ENCODE data around the gene ILK.

ILK gene

DNA sequence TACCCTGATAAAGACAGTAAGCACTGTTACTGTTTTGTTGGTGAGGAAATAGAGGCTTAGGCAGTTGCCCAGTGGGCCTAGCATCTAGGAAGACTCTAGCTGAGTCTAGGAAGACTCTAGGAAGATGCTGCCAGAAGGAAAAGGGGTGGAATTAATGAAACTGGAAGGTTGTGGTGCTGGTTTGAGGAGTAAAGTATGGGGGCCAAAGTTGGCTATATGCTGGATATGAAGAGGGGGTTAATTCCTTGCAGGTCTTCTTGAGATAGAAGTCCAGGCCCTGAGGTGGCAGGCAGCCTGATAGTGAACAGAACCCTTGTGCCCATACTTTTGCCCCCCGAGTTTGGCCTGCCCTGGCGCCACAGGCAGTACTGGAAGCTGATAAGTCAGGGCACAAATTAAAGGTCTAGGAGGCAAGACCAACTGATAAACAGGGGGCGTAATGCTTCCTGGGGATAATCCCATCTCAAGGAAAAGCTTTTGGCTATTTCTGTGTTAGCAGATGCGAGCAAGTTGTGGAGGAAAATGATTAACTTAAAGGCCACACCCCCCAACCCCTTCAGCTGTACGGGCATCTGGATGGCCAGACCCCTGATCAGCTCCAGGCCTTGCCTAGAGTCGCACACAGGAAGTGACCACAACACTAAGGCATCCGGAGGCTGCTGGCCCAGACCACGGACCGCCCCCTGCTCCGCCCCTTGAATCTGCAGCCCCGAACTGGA is 3.1 kb downstream of the ILK start:
- Histone ChIP-seq H3K56ac (ENCODE audit: low read length) (peak overlapping the region; percentile 85), H3K4ac (ENCODE audit: low read depth, low read length) (peak overlapping the region; percentile 39), H3K23ac (ENCODE audit: low read length) (no peak overlapping the region), H3K79me1 (ENCODE audit: low read length) (peaks cover 34% of the 10 kb centered on the region), H3K27ac (ENCODE audit: low read depth, low read length) (peak overlapping the region; percentile 81), H4K8ac (ENCODE audit: low read depth, low read length) (no peak overlapping the region), H3K4me1 (ENCODE audit: control insufficient read depth, low read depth, low read length) (peaks cover 9% of the 10 kb centered on the region), H3K36me3 (ENCODE audit: control insufficient read depth, insufficient read depth, low read length) (peaks cover 19% of the 10 kb centered on the region), H4K5ac (ENCODE audit: low read length) (no peak overlapping the region), H3K4me2 (ENCODE audit: low read length) (peak overlapping the region; percentile 15), H2AK5ac (ENCODE audit: low read length) (no peak overlapping the region), H3K9ac (ENCODE audit: low read length) (peak overlapping the region; percentile 63), H3K18ac (ENCODE audit: low read length) (no peak overlapping the region), H3K79me2 (ENCODE audit: control insufficient read depth, insufficient read depth, low read length) (peaks cover 51% of the 10 kb centered on the region), H3K27me3 (ENCODE audit: insufficient read depth, low read length, poor library complexity) (no peaks in the 10 kb centered on the region), H2BK15ac (replicated peaks; ENCODE audit: low read depth) (no peak overlapping the region), H3K4me3 (ENCODE audit: low read length) (no peak overlapping the region), H2BK5ac (ENCODE audit: low read length) (peak overlapping the region; percentile 36), H2BK120ac (ENCODE audit: low read depth, low read length) (no peak overlapping the region)
- DNase-seq, result peak; percentile 98
- WGBS (ENCODE audit: extremely low coverage, insufficient coverage, low lambda C conversion rate), result no CpG with 5 or more reads among the region's 11 CpGs

DNA sequence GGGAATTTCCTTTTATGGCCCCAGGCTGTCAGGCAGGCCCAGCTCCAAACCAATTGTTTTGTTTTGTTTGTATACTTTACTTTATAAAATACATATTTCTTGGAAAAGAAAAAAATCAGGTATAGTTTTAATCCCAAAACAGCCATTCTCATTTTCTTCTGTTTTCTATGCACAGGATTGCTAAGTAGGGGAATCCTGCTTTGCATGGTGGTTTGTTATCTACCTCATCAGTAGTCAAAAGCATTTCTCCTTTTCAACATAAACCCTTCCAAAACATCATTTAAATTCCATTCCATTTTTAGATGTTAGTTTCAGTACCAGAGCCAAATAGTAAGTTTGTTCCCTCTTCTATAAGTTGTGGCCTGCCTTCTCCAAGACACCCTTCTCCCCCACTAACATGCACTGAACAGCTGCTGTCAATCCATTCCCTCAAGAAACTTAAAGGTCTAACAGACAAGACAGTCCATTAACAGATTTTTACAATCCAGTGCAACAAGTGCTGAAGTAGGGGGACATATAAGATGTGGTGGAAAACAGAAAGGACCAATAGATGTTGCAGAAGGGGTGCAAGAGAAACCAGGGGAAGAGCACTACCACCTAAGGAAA is 3.7 kb downstream of the ILK start:
- peaks cover 19% of the 10 kb centered on the region for H3K36me3 ChIP-seq (ENCODE audit: control insufficient read depth, insufficient read depth, low read length)
- H2AK5ac ChIP-seq (ENCODE audit: low read length), result no peak overlapping the region
- H3K4me3 ChIP-seq (ENCODE audit: low read length), result no peak overlapping the region
- peaks cover 9% of the 10 kb centered on the region for H3K4me1 ChIP-seq (ENCODE audit: control insufficient read depth, low read depth, low read length)
- H4K8ac ChIP-seq (ENCODE audit: low read depth, low read length), result no peak overlapping the region
- no peak overlapping the region for H3K18ac ChIP-seq (ENCODE audit: low read length)
- no peak overlapping the region for H3K27ac ChIP-seq (ENCODE audit: low read depth, low read length)
- no peak overlapping the region for H3K4ac ChIP-seq (ENCODE audit: low read depth, low read length)
- H2BK15ac ChIP-seq (replicated peaks; ENCODE audit: low read depth), result no peak overlapping the region
- no peak overlapping the region for H3K4me2 ChIP-seq (ENCODE audit: low read length)
- H3K79me1 ChIP-seq (ENCODE audit: low read length), result peaks cover 30% of the 10 kb centered on the region
- no peak overlapping the region for H3K23ac ChIP-seq (ENCODE audit: low read length)
- no peaks in the 10 kb centered on the region for H3K27me3 ChIP-seq (ENCODE audit: insufficient read depth, low read length, poor library complexity)
- peak overlapping the region; percentile 41 for H3K9ac ChIP-seq (ENCODE audit: low read length)
- H2BK120ac ChIP-seq (ENCODE audit: low read depth, low read length), result no peak overlapping the region
- peaks cover 46% of the 10 kb centered on the region for H3K79me2 ChIP-seq (ENCODE audit: control insufficient read depth, insufficient read depth, low read length)
- DNase-seq, result no peak
- no peak overlapping the region for H2BK5ac ChIP-seq (ENCODE audit: low read length)
- H3K56ac ChIP-seq (ENCODE audit: low read length), result peak overlapping the region; percentile 61
- H4K5ac ChIP-seq (ENCODE audit: low read length), result no peak overlapping the region

DNA sequence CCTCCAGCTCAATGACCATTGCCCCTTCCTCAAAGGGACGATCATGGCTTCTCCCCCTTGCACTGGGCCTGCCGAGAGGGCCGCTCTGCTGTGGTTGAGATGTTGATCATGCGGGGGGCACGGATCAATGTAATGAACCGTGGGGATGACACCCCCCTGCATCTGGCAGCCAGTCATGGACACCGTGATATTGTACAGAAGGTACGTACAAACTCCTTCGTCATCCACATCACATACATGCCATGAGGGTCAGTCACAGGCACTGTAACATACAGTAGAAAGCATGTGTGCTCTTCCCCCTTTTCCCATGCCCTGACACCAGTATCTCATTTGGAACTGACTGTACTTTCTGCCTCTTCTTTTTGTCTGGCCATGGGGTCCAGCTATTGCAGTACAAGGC is 4.4 kb downstream of the ILK start:
- no peak overlapping the region for H3K4ac ChIP-seq (ENCODE audit: low read depth, low read length)
- peaks cover 39% of the 10 kb centered on the region for H3K79me2 ChIP-seq (ENCODE audit: control insufficient read depth, insufficient read depth, low read length)
- H3K79me1 ChIP-seq (ENCODE audit: low read length), result peaks cover 27% of the 10 kb centered on the region
- no peak overlapping the region for H3K4me2 ChIP-seq (ENCODE audit: low read length)
- peaks cover 9% of the 10 kb centered on the region for H3K4me1 ChIP-seq (ENCODE audit: control insufficient read depth, low read depth, low read length)
- no peaks in the 10 kb centered on the region for H3K27me3 ChIP-seq (ENCODE audit: insufficient read depth, low read length, poor library complexity)
- H3K56ac ChIP-seq (ENCODE audit: low read length), result no peak overlapping the region
- no peak overlapping the region for H3K23ac ChIP-seq (ENCODE audit: low read length)
- H2BK5ac ChIP-seq (ENCODE audit: low read length), result no peak overlapping the region
- no peak overlapping the region for H2BK15ac ChIP-seq (replicated peaks; ENCODE audit: low read depth)
- no peak overlapping the region for H4K8ac ChIP-seq (ENCODE audit: low read depth, low read length)
- no peak for DNase-seq
- no peak overlapping the region for H4K5ac ChIP-seq (ENCODE audit: low read length)
- H2BK120ac ChIP-seq (ENCODE audit: low read depth, low read length), result no peak overlapping the region
- H3K9ac ChIP-seq (ENCODE audit: low read length), result no peak overlapping the region
- H3K18ac ChIP-seq (ENCODE audit: low read length), result no peak overlapping the region
- WGBS (ENCODE audit: extremely low coverage, insufficient coverage, low lambda C conversion rate), result no CpG with 5 or more reads among the region's 9 CpGs
- H3K36me3 ChIP-seq (ENCODE audit: control insufficient read depth, insufficient read depth, low read length), result peaks cover 19% of the 10 kb centered on the region
- no peak overlapping the region for H3K4me3 ChIP-seq (ENCODE audit: low read length)
- no peak overlapping the region for H3K27ac ChIP-seq (ENCODE audit: low read depth, low read length)
- H2AK5ac ChIP-seq (ENCODE audit: low read length), result no peak overlapping the region

- Histone ChIP-seq H3K27me3 (ENCODE audit: insufficient read depth, low read length, poor library complexity) (no peaks in the 10 kb centered on the region), H3K23ac (ENCODE audit: low read length) (peak overlapping the region; percentile 20), H3K4me3 (ENCODE audit: low read length) (no peak overlapping the region), H2BK5ac (ENCODE audit: low read length) (no peak overlapping the region), H2BK120ac (ENCODE audit: low read depth, low read length) (no peak overlapping the region), H4K8ac (ENCODE audit: low read depth, low read length) (no peak overlapping the region), H3K36me3 (ENCODE audit: control insufficient read depth, insufficient read depth, low read length) (peaks cover 19% of the 10 kb centered on the region), H3K27ac (ENCODE audit: low read depth, low read length) (no peak overlapping the region), H3K56ac (ENCODE audit: low read length) (no peak overlapping the region), H3K79me2 (ENCODE audit: control insufficient read depth, insufficient read depth, low read length) (peaks cover 36% of the 10 kb centered on the region), H2AK5ac (ENCODE audit: low read length) (no peak overlapping the region), H3K9ac (ENCODE audit: low read length) (no peak overlapping the region), H2BK15ac (replicated peaks; ENCODE audit: low read depth) (no peak overlapping the region), H3K4ac (ENCODE audit: low read depth, low read length) (no peak overlapping the region), H3K4me1 (ENCODE audit: control insufficient read depth, low read depth, low read length) (peaks cover 9% of the 10 kb centered on the region), H3K4me2 (ENCODE audit: low read length) (no peak overlapping the region), H3K18ac (ENCODE audit: low read length) (no peak overlapping the region), H4K5ac (ENCODE audit: low read length) (no peak overlapping the region), H3K79me1 (ENCODE audit: low read length) (peaks cover 25% of the 10 kb centered on the region)
- WGBS (ENCODE audit: extremely low coverage, insufficient coverage, low lambda C conversion rate), result no CpG with 5 or more reads among the region's 14 CpGs
- no peak for DNase-seq
Observed at GRCh38 chr11:6608726-6609501, 5.3 kb downstream of the ILK start.

DNA sequence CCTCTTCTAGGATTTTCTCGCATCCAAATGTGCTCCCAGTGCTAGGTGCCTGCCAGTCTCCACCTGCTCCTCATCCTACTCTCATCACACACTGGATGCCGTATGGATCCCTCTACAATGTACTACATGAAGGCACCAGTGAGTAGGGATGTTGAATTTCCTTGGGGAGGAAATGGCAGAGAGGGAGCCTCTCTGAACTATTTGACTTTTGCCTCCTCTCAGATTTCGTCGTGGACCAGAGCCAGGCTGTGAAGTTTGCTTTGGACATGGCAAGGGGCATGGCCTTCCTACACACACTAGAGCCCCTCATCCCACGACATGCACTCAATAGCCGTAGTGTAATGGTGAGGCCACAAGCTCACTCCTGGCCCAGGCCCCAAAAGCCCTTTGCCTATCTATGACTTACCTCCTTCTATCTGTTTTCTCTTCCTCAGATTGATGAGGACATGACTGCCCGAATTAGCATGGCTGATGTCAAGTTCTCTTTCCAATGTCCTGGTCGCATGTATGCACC is 6.0 kb downstream of the ILK start:
- no CpG with 5 or more reads among the region's 8 CpGs for WGBS (ENCODE audit: extremely low coverage, insufficient coverage, low lambda C conversion rate)
- Histone ChIP-seq H3K4me3 (ENCODE audit: low read length) (no peak overlapping the region), H3K4ac (ENCODE audit: low read depth, low read length) (no peak overlapping the region), H3K79me1 (ENCODE audit: low read length) (peaks cover 24% of the 10 kb centered on the region), H2BK15ac (replicated peaks; ENCODE audit: low read depth) (no peak overlapping the region), H3K23ac (ENCODE audit: low read length) (no peak overlapping the region), H3K27ac (ENCODE audit: low read depth, low read length) (no peak overlapping the region), H4K5ac (ENCODE audit: low read length) (no peak overlapping the region), H3K9ac (ENCODE audit: low read length) (no peak overlapping the region), H3K18ac (ENCODE audit: low read length) (no peak overlapping the region), H3K4me2 (ENCODE audit: low read length) (no peak overlapping the region), H3K4me1 (ENCODE audit: control insufficient read depth, low read depth, low read length) (peaks cover 9% of the 10 kb centered on the region), H2BK5ac (ENCODE audit: low read length) (no peak overlapping the region), H3K36me3 (ENCODE audit: control insufficient read depth, insufficient read depth, low read length) (peaks cover 19% of the 10 kb centered on the region), H2BK120ac (ENCODE audit: low read depth, low read length) (no peak overlapping the region), H4K8ac (ENCODE audit: low read depth, low read length) (no peak overlapping the region), H2AK5ac (ENCODE audit: low read length) (no peak overlapping the region), H3K79me2 (ENCODE audit: control insufficient read depth, insufficient read depth, low read length) (peaks cover 29% of the 10 kb centered on the region), H3K56ac (ENCODE audit: low read length) (no peak overlapping the region), H3K27me3 (ENCODE audit: insufficient read depth, low read length, poor library complexity) (no peaks in the 10 kb centered on the region)
- no peak for DNase-seq

All from mesendoderm (in vitro differentiated cells).